Measurements from ENCODE around the gene CCDC185. TPM values are rescaled to one million over a fixed set of nuclear protein-coding genes. Genes with fewer than 3 reads are reported as not detected.

CCDC185 gene
- total and polyA plus RNA-seq, 10 of the 15 experiments (the other 5 are each of a cell fraction or from before 2014, with no cell fraction given), result not detected

DNA sequence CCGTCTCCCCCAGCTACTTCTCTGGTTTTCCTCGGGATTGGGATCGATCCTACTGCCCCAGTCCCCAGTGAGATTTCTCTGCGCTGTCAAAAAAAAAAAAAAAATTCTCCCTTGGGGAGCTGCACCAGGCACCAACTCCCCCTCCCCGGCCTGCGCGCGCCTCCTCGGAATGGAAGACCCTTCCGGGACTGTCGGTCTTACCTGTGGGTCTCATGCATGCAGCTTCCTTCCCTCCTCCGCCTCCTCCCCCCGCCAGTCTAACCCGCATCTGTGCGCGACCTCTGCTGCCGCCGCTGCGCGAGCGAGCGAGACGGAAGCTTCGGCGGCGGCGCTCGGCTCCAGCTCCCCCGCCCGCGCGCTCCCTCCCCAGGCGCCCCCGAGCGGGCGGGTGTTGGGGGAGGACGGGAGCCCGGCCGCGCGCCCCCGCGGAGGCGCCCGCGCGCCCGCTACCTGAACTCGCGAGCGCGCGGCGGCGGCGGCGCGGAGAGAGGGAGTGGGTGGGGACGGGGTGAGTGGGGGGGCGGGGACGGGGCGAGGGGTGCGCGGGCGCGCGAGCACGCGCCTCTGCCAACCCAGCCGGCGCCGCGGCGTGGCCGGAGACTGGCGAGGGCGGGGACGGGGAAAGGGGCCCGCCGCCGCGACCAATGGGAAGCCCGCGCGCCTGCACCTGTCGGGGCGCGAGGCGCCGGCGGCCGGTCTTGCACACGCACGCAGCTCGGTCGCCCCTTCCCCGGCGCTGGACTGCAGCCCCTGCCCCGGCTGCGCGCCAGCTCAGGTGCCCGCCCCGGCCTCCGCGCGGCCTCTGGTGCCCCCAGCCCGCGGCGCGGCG, 29.1 kb upstream of the CCDC185 start, which contains the start of gene SUSD4:
Gene SUSD4 (minus strand): TSS at position 321 of the 829 bp plus-strand sequence. CDS start 751 bp downstream, outside the sequence.
- ChIA-PET POLR2A (no interaction called here), SMC1A (ENCODE audit: uncharacterized antibody, unreplicated experiment) (interaction anchor here (0.6 to 1.2 kb wide), 3 partner anchors 21 to 230 kb away, joined by 3 to 4 read pairs (median 3); no protein-coding TSS in a partner anchor), CTCF (no interaction called here), RAD21 (ENCODE audit: unreplicated experiment) (interaction anchor here (0.6 to 1.1 kb wide), 3 partner anchors 20 to 230 kb away, joined by 3 to 4 read pairs (median 4); partner anchors contain the start of gene TLR5)
- intact Hi-C loops (cut with micrococcal nuclease; ENCODE audit: unreplicated experiment) (no loop called here), in situ Hi-C loops (cut with MboI) (no loop called here)
- TF ChIP-seq YY1 (IDR thresholded peaks at IDR 0.05; ENCODE audit: low read depth, low read length), result no peak
- TF ChIP-seq NFYB (IDR thresholded peaks at IDR 0.05; ENCODE audit: insufficient read depth, low read depth, low read length), result peak; percentile 64; the same call in 1 of the 2 replicates
- FAIRE-seq, result no peak
- H3K79me2 ChIP-seq (ENCODE audit: control insufficient read depth, insufficient read depth, low read length), result no peaks in the 10 kb centered on the region
- H3K4me3 ChIP-seq, result no peak within 1 kb of the TSS
- no peak within 1 kb of the TSS for H3K9ac ChIP-seq (ENCODE audit: control insufficient read depth, insufficient read depth, low read length)
- H3K4me1 ChIP-seq (ENCODE audit: control insufficient read depth, insufficient read depth, low read length), result no peaks in the 10 kb centered on the region
- no peak within 1 kb of the TSS for H3K27ac ChIP-seq (ENCODE audit: control insufficient read depth, insufficient read depth)
- H2AFZ ChIP-seq (ENCODE audit: control insufficient read depth, low read depth, low read length), result no peak within 1 kb of the TSS
- H3K9me3 ChIP-seq (replicated peaks; ENCODE audit: control insufficient read depth, insufficient read depth, low read length), result no peaks in the 10 kb centered on the region
- 5% methylated on average over 45 of the region's 111 CpGs for WGBS (ENCODE audit: insufficient coverage, insufficient replicate concordance, low lambda C conversion rate, missing lambda C conversion rate)
- BruUV-seq (replicated peaks), result no TSS peak
- H4K20me1 ChIP-seq (ENCODE audit: control insufficient read depth, insufficient read depth), result no peaks in the 10 kb centered on the region
- H3K27me3 ChIP-seq (replicated peaks in 1 of 2; ENCODE audit: control insufficient read depth in 2 of 2, insufficient read depth in 2 of 2, low read length in 1 of 2), result peaks cover 5 to 12% of the 10 kb centered on the region in 2 experiments
- ATAC-seq, result peak; percentile 81
- DNase-seq (ENCODE audit: low read depth, low spot score), result no peak
- H3K4me2 ChIP-seq (ENCODE audit: control insufficient read depth, insufficient read depth), result peak within 1 kb of the TSS; percentile 55; the same call in 1 of the 2 replicates
- H3K36me3 ChIP-seq (ENCODE audit: control insufficient read depth in 2 of 2, insufficient read depth in 2 of 2, low read length in 1 of 2), result no peaks in the 10 kb centered on the region

GRCh38 chr1:223364685-223365382, 28.4 kb upstream of the CCDC185 start:
- peaks cover 3 to 12% of the 10 kb centered on the region in 2 experiments for H3K27me3 ChIP-seq (replicated peaks in 1 of 2; ENCODE audit: control insufficient read depth in 2 of 2, insufficient read depth in 2 of 2, low read length in 1 of 2)
- H3K9ac ChIP-seq (ENCODE audit: control insufficient read depth, insufficient read depth, low read length), result no peak overlapping the region
- H3K4me1 ChIP-seq (ENCODE audit: control insufficient read depth, insufficient read depth, low read length), result no peaks in the 10 kb centered on the region
- H3K36me3 ChIP-seq (ENCODE audit: control insufficient read depth in 2 of 2, insufficient read depth in 2 of 2, low read length in 1 of 2), result no peaks in the 10 kb centered on the region
- no peak for TF ChIP-seq MLLT1 (IDR thresholded peaks at IDR 0.05)
- no peak for TF ChIP-seq MEF2A (IDR thresholded peaks at IDR 0.05; ENCODE audit: insufficient read depth, low read depth, low read length)
- no peak for TF ChIP-seq NR2C1 (IDR thresholded peaks at IDR 0.05)
- TF ChIP-seq ZBTB11 (CRISPR knock-in tag; IDR thresholded peaks at IDR 0.05), result no peak
- TF ChIP-seq RBBP5 (conservative IDR thresholded peaks at IDR 0.05), result no peak
- TF ChIP-seq EZH2 (IDR thresholded peaks at IDR 0.05; ENCODE audit: borderline replicate concordance, control insufficient read depth, low read depth, low read length), result no peak
- no peak for TF ChIP-seq CREM (IDR thresholded peaks at IDR 0.05; ENCODE audit: low read depth)
- ChIA-PET SMC1A (ENCODE audit: uncharacterized antibody, unreplicated experiment) (interaction anchor here (1.2 kb wide), 1 partner anchor 231 kb away, joined by 3 read pairs; no protein-coding TSS in a partner anchor), POLR2A (no interaction called here), RAD21 (ENCODE audit: unreplicated experiment) (interaction anchor here (1.1 kb wide), 2 partner anchors 231 kb away, joined by 3 to 4 read pairs; no protein-coding TSS in a partner anchor), CTCF (interaction anchor here (1.1 to 1.3 kb wide), 2 partner anchors 15 to 231 kb away, joined by 3 to 5 read pairs; no protein-coding TSS in a partner anchor)
- no peaks in the 10 kb centered on the region for H3K9me3 ChIP-seq (replicated peaks; ENCODE audit: control insufficient read depth, insufficient read depth, low read length)
- no peak for FAIRE-seq
- peak; percentile 34; the same call in 2 of the 3 replicates for ATAC-seq
- no peak for DNase-seq (ENCODE audit: low read depth, low spot score)
- no peaks in the 10 kb centered on the region for H3K79me2 ChIP-seq (ENCODE audit: control insufficient read depth, insufficient read depth, low read length)
- BruUV-seq (replicated peaks), result no TSS peak
- intact Hi-C loops (cut with micrococcal nuclease; ENCODE audit: unreplicated experiment), result no loop called here
- H3K4me2 ChIP-seq (ENCODE audit: control insufficient read depth, insufficient read depth), result peak overlapping the region; percentile 25; the same call in 1 of the 2 replicates
- in situ Hi-C loops (cut with MboI), result no loop called here
- H3K4me3 ChIP-seq, result no peak overlapping the region
- WGBS (ENCODE audit: insufficient coverage, insufficient replicate concordance, low lambda C conversion rate, missing lambda C conversion rate), result 7% methylated on average over 48 of the region's 55 CpGs
- no peak overlapping the region for H3K27ac ChIP-seq (ENCODE audit: control insufficient read depth, insufficient read depth)
- no peaks in the 10 kb centered on the region for H4K20me1 ChIP-seq (ENCODE audit: control insufficient read depth, insufficient read depth)
- no peak overlapping the region for H2AFZ ChIP-seq (ENCODE audit: control insufficient read depth, low read depth, low read length)
